Suprapubic skin (tissue), 4 donors: ENCODE data around the gene TIE1.

Experiments
- POLR2A ChIP-seq, 2 donors: fragments of 450-650 bp; IDR thresholded peaks; one replicate each; pipeline ENCODE4 v1.6.1; 2017; ENCODE audit warnings: antibody characterized with exemption in 2 of 2, mild to moderate bottlenecking in 2 of 2, moderate library complexity in 2 of 2
- POLR2AphosphoS5 ChIP-seq, 3 donors: sonication (generic); formaldehyde crosslinking; IDR thresholded peaks; one replicate each; pipeline ENCODE4 v1.6.1; 2017; ENCODE audit warnings: antibody characterized with exemption in 3 of 3
- TF ChIP-seq, protein P1 (sequence below), 2 donors: fragments of 200-600 bp in 1 of 2; fragments of 450-650 bp in 1 of 2; sonication (generic) in 1 of 2; IDR thresholded peaks; one replicate each; pipeline ENCODE4 v1.5.1; 2016 to 2019; ENCODE audit warnings: antibody characterized with exemption in 2 of 2, mild to moderate bottlenecking in 1 of 2, moderate library complexity in 1 of 2

DNA sequence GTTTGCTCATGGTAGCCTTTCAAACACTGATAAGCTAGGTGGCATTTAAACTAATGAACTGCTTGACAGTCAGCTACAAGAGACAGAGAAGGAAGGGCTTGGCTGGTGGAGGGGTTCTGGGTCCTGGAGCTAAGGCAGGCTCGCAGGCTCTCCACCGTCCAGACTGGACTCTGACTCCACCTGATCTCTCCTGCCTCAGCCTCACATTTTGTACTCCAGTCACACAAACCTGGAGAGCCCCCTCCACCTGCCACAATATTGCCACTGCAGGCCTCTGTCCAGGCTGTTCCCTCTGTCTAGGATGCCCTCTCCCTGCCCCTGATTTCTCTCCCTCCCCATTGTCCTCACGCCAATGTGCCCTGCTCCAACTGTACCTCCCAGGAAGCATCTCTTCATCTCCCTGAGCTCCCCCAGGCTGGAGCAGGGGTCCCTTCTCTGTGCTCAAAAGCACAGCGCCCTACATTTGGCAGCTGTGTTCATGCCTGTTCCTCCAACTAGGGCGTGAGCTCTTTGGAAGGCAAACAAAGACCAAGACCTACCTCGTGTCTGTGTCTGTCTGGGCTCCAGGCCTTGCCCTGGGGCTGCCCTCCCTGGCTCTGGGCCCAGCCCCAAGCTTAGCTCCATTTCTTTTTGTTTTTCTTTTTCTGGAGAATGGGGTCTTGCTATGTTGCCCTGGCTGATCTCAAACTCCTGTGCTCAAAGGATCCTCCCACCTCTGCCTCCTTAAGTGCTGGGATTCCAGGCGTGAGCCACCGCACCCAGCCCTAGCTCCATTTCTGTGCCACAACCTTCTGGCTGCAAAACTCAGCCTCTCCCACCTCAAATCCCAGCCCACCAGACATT is 2.9 kb downstream of the TIE1 start:
- TF ChIP-seq POLR2A (IDR thresholded peaks at IDR 0.05) (no peak), POLR2AphosphoS5 (IDR thresholded peaks at IDR 0.05) (no peak)
- TF ChIP-seq, protein P1, sequence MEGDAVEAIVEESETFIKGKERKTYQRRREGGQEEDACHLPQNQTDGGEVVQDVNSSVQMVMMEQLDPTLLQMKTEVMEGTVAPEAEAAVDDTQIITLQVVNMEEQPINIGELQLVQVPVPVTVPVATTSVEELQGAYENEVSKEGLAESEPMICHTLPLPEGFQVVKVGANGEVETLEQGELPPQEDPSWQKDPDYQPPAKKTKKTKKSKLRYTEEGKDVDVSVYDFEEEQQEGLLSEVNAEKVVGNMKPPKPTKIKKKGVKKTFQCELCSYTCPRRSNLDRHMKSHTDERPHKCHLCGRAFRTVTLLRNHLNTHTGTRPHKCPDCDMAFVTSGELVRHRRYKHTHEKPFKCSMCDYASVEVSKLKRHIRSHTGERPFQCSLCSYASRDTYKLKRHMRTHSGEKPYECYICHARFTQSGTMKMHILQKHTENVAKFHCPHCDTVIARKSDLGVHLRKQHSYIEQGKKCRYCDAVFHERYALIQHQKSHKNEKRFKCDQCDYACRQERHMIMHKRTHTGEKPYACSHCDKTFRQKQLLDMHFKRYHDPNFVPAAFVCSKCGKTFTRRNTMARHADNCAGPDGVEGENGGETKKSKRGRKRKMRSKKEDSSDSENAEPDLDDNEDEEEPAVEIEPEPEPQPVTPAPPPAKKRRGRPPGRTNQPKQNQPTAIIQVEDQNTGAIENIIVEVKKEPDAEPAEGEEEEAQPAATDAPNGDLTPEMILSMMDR (IDR thresholded peaks at IDR 0.05): no peak
